Epithelial cell of esophagus (primary cell): ENCODE results near the gene PASK.
A peak's percentile ranks its signal among the peaks of the same experiment; 100 is the strongest.

ENCODE experiments used
- DNase-seq: peaks from one replicate; pipeline ENCODE4 v3.0.0; 2010; ENCODE audit warnings: low read depth
- H3K4me3 ChIP-seq: 2 replicates; pipeline ENCODE4 v1.5.1; 2011; ENCODE audit warnings: mild to moderate bottlenecking, low read length, control low read depth
- TF ChIP-seq, protein P1 (sequence below): IDR thresholded peaks from 2 replicates; pipeline ENCODE4 v1.5.1; 2011; ENCODE audit warnings: low read depth, mild to moderate bottlenecking, low read length, control low read depth, inconsistent platforms; ENCODE audit not compliant: insufficient read depth; ENCODE audit errors: missing control alignments

The PASK gene

DNA sequence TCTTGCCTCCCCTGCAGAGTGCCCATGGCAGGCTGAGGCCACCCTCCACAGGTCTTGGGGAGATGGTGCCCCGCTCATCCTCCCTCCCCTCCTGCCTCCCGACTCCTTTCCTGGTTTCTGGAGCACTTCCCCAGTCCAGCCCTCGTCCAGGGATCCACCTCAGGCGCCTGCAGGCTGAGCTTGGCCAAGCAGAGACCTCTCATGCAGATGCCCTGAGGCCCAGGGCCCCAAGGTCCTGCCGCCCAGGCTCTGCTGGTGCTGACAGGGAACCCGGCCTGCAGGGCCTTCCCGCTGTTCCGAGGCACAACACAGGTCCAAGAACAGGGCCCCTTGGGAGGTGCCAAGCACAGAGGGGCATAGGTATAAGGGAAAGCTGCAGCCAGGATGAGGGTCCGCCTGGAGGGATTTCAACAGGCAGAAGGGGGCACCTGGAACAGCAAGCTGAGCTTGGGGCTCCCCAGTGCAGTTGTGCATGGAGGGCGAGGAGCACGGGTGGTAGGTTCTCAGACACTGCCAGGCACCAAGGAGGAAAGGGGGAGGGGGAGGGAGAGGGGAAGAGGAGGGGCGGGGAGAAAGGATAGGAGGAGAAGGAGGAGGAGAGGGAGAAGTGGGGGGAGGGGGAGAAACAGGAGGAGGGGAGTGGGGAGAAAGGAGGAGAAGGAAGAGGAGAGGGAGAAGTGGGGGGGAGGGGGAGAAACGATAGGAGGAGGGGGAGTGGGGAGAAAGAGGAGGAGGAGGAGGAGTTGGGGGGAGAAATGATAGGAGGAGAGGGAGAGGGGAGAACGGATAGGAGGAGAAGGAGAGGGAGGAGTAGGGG, 38.0 kb upstream of the PASK start:
- TF ChIP-seq, protein P1, sequence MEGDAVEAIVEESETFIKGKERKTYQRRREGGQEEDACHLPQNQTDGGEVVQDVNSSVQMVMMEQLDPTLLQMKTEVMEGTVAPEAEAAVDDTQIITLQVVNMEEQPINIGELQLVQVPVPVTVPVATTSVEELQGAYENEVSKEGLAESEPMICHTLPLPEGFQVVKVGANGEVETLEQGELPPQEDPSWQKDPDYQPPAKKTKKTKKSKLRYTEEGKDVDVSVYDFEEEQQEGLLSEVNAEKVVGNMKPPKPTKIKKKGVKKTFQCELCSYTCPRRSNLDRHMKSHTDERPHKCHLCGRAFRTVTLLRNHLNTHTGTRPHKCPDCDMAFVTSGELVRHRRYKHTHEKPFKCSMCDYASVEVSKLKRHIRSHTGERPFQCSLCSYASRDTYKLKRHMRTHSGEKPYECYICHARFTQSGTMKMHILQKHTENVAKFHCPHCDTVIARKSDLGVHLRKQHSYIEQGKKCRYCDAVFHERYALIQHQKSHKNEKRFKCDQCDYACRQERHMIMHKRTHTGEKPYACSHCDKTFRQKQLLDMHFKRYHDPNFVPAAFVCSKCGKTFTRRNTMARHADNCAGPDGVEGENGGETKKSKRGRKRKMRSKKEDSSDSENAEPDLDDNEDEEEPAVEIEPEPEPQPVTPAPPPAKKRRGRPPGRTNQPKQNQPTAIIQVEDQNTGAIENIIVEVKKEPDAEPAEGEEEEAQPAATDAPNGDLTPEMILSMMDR = no peak
- DNase-seq = no peak

DNA sequence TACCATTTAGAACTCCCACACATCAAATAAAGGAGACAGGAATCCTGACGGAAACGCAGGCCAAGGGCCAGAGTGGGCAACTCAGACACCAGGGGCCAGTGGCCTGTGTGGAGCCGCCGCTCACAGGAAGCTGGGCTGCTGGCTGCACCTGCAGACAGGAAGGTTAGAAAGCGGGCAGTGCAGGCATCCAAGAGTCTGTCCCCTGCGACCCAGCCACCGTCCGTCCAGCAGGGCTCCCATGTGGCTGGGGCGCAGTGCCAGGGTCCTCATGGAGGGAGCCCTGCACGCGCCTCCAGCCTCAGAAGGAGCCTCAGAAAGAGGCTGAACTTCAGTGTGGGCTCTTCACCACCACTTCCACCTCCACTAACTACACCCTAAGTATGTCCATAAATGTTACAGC, 36.7 kb upstream of the PASK start:
- DNase-seq = no peak
- TF ChIP-seq, protein P1 = no peak
- no peak overlapping the region for H3K4me3 ChIP-seq

More for the DNA sequence above, 38.0 kb upstream of the PASK start:
- H3K4me3 ChIP-seq = no peak overlapping the region

DNA sequence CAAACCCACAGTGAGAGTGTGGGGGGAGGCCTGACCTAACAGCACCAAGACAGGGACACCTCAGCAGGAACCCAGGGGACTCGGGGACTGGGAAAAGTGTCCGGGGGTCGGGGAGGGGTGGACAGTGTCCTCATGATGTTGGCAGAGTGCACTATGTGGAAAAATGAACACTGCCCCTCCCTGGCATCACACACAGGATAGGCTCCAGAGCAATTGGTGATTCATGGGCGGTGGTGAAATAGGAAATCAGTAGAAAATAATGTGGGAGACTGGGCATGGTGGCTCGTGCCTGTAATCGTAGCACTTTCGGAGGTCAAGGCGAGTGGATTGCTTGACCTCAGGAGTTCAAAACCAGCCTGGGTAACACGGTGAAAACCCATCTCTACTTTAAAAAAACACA, 35.6 kb upstream of the PASK start:
- TF ChIP-seq, protein P1 = no peak
- no peak overlapping the region for H3K4me3 ChIP-seq
- peak; percentile 28 for DNase-seq

DNA sequence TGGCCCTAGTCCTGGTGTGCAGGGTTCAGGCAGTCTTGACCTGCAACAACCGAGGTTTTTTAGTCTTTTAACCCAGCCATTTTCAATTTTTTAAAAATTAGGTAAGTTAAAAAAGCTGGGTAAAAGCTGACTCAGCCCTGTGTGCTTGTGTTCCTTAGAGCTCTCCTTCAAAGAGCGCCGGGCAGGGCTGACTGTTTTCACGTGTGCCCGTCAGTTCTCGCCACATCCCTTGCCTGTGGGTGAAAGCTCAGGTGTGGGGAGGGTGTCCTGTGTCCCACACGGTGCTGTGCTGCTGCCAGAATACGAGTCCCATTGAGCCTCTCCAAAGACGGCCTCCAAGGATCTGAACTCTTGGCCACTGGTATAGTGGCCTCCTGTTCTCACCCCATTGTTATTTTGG, 33.9 kb upstream of the PASK start:
- H3K4me3 ChIP-seq = no peak overlapping the region
- TF ChIP-seq, protein P1 = no peak
- DNase-seq = no peak

DNA sequence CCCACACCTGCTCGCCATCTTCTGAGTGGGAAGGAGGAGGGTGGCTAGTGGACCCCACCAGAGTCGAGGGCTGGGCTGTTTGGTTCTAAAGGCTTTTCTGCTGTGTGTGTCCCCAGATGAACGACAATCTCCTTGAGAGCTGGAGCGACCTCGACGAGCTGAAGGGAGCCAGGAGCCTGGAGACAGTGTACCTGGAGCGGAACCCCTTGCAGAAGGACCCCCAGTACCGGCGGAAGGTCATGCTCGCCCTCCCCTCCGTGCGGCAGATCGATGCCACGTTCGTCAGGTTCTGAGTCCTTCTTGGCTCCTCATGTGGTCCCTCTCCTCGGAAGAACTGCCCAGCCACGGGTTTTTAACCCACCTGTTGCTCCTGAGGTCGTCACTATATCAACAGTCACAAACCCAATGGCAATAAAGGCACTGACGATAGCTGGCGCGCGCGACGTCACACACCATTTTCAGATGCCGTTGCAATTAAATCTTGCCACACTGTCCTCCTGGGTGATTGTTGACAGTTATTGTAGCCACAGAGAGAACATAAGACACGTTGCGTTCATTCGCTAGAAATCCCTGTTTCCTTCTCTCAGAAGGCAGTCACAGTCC, 33.4 kb upstream of the PASK start:
- H3K4me3 ChIP-seq = no peak overlapping the region
- DNase-seq = no peak
- TF ChIP-seq, protein P1 = no peak

DNA sequence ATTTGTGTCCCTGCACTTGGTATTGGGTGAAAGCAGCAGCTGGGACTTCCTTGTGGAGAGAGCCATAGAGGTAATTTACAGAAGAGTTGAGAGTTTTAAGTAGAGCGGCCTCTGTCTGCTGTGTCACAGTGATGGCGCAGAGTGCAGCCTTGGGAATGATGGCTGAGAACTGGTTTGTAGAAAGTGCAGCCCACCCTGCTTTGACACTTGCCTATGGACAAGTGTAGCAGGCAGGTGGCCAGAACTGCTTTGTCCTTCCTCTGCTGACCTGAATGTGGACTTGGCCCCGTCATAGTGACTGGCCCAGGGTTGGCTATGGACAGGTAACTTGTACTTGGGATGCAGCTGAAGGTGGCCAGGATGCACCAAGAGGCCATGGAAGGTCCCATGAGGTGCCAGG, 32.9 kb upstream of the PASK start:
- TF ChIP-seq, protein P1 = no peak
- no peak for DNase-seq
- H3K4me3 ChIP-seq = no peak overlapping the region

DNA sequence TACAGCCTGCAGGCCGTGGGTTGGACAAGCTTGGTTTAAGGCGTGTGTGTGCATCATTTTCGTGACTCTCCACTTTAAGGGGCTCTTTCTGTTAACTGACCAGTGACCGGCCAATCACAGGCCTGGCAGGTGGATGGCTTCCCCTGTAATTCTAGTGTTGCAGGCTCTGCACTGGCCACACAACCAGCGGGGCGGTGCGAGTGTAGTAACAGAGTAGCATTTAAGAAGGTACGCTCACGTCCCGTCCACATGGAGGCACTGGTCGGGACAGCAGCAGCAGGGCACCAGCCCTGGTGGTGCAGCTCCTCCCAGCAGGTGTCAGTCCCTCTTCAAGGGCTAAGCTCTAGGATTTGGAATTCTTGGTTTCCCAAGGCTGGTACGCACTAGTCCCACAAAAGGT, 31.2 kb upstream of the PASK start:
- DNase-seq = no peak
- H3K4me3 ChIP-seq = no peak overlapping the region
- TF ChIP-seq, protein P1 = no peak
